HG02943 (cell line): ENCODE results near the gene KCTD17.

Experiments
- ATAC-seq: cut with Tn5 transposase; IDR thresholded peaks from one replicate; pipeline ENCODE4 v1.9.1; 2021; ENCODE audit warnings: mild to moderate bottlenecking, low read depth, moderate library complexity; ENCODE audit not compliant: unreplicated experiment

The KCTD17 gene

DNA sequence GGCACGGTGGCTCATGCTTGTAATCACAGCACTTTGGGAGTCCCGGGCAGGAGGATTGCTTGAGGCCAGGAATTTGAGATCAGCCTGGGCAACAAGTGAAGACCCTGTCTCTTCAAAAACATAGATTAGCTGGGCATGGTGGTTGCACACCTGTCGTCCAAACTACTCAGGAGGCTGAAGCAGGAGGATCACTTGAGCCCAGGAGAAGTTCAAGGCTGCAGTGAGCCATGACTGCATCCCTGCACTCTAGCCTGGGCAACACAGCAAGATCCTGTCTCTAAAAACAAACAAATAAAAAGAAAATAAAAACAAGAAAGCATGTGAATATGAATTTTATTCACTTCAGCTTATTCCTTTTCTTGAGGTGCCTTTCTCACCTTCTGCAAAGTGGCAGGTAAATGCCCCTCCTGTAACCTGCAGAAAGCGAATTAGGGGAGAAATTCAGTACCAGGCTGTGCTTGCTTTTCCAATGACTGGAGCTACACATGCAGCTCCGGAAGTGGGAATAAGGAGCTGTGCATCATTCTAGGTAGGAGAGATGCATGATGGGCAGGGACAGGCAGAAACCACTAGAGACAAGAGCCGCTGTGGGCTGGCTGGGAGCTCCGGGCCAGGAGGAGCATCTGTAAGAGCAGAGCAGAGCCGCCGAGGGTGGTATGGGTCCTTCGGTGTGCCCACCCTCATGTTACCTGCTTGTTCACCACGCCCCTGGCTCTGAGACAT is 14.7 kb upstream of the KCTD17 start:
- no peak for ATAC-seq

GRCh38 chr22:37037669-37038068 is 13.9 kb upstream of the KCTD17 start:
- ATAC-seq = no peak

DNA sequence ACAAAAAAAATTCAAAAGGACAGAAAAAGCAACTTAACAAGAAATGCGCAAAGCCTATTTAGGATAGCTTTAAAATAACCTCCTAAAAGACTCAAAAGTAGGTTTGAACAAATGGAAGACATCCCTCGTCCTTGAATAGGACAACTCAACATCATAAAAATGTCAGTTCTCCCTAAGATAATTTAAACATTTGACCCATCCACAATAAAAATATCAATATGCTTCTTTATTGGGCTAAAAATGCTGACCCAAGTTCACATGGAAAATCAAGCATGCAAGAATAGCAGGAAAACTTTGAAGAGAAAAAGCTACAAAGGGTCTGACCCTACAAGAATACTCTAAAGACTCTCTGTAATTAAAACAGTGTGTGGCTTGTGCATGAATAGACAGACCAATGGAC is 12.1 kb upstream of the KCTD17 start:
- ATAC-seq = no peak

DNA sequence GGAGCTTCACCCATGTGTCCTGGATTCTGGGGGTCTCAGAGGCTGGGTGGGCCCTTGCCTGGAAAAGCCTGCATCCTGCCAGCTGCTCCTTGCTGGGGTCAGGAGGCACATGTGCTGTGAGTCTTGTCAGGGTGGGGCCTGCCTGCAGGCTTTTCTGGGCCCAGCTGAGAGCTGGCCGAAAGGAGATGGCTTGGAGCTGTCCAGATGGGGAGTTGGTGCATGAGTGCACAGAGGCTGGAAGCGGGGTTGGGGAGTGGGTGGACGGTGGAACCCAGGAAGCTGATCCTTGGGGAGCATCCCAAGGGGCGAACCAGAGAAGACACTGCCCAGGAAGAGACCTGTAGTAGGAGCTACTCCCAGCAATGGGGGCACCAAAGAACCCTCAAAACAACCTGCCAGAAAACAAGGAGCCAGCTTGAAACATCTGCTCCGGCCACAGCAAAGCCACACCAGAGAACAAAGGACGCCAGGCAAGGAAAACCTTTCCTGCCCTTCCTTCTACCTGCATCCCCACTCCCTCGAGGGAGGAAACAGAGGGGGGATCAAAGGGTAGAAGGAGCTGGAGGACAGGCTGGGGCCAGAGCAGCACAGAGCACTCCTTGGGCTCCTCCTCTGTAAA is 8.2 kb upstream of the KCTD17 start:
- ATAC-seq = no peak

- no peak for ATAC-seq
Observed at GRCh38 chr22:37043828-37044538, 7.6 kb upstream of the KCTD17 start.

DNA sequence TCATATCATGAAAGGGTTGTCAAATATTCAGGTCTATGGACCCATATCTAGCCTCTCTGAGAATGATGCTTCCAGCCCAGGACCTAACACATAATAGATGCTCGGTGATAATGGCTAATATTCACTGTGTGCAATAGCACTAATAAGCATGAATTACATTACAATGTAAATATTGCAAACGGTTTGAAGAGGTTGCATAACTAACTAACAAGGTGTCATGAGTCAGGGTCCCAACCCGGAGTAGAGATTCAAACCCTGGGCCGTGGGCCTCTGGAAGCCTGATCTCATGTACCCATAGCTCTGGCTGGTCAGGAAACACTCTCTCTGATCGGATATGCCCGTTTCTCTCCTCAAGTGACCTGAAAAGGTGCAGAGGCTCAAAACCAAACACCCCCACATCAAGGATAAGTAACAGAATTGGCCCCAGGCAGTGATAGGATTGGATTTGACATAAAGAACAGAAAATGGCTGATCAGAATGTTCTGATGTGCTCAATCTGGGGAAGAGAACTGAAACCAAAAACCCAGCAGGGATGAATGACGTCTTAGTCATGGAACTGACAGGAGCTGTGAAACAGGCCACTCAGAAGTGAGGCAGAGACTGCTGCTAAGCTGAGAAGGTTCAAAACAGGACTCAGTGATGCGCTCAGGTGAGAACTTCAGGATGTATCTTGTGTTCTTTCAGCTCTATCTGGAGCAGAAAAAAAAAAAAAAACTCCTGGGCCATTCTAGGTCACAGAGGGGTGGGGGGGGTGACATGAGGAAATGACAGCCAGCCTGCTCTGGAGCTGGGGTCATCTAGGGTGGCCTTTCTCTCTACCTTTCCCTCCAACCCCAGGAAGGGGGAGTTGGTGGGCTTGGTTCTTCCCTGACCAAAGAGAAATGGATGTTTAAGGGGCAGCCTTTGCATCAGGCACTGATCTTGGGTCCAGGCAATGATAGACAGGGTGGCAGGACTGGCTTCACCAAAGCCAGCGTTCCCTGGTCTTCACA is 6.6 kb upstream of the KCTD17 start:
- ATAC-seq = no peak

DNA sequence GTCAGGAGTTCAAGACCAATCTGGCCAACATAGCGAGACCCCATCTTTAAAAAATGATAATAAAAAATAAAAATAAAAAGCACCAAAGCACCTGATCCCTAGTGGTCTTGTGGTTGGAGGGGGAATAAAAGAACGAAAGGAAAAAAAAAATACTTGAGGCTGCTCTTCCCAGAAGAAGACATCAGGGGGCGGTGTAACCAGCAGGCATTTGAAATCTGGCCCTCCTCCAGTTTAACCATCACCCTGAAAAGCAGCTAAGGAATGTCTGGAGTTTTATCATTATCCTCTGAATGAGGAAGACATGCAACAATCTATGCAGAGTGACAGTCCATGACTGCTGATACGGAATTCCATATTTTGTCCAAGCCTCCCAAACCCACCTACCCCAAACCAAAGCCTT is 5.6 kb upstream of the KCTD17 start:
- no peak for ATAC-seq

- no peak for ATAC-seq
Observed at GRCh38 chr22:37046589-37046988, 5.0 kb upstream of the KCTD17 start.

DNA sequence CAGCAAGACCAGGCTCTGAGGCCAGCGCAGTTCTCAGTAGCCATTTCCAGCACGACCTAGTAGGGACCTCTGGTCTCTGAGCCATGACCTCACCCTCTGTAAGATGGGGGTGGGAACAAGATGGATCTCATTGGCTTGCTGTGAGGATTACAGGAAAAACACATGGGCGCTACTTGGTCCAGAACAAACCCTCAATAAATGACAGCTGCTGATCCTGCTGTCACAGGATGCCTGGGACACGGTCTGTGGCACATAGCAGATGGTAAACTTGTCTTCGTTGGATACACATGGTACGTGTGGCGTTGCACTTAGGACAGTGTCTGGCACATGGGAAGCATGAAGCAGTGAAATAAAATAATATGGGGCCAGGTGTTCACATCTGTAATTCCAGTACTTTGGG is 4.5 kb upstream of the KCTD17 start:
- ATAC-seq = no peak

DNA sequence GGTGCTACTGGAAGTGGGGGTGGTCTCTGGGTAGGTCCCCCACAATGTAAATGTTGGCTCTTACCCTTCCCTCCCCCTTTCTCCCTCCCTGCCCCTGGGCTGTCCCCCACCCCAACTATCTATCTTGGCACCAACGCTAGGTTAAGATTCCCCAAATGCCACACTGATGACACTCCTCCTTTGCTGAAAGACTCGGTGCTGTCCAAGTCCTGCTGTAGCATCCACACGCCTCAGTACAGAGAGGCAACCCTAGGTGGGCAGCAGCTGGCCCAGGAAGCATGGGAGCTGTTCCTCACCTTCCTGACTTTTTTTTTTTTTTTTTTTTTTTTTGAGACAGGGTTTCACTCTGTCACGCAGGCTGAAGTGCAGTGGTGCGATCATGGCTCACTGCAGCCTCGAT is 3.4 kb upstream of the KCTD17 start:
- no peak for ATAC-seq

DNA sequence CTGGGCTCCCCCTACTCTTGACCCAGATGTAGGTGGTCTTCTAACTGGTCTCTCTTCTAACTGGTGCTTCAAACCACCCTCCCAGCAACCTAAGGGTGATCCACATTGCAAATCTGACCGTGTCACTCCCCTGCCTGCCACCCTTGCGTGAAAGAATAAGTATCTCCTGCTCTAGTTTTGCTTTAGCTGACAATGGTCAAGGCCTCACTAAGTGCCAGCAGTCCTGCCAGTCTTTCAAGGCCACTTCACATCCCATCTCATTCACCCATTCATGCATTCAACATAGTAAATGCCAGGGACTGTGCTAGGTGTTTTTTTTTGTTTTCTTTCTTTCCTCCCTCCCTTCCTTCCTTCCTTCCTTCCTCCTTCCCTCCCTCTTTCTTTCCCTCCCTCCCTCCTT is 2.3 kb upstream of the KCTD17 start:
- ATAC-seq = no peak

GRCh38 chr22:37050913-37051312 is 629 bp upstream of the KCTD17 start:
- no peak for ATAC-seq

DNA sequence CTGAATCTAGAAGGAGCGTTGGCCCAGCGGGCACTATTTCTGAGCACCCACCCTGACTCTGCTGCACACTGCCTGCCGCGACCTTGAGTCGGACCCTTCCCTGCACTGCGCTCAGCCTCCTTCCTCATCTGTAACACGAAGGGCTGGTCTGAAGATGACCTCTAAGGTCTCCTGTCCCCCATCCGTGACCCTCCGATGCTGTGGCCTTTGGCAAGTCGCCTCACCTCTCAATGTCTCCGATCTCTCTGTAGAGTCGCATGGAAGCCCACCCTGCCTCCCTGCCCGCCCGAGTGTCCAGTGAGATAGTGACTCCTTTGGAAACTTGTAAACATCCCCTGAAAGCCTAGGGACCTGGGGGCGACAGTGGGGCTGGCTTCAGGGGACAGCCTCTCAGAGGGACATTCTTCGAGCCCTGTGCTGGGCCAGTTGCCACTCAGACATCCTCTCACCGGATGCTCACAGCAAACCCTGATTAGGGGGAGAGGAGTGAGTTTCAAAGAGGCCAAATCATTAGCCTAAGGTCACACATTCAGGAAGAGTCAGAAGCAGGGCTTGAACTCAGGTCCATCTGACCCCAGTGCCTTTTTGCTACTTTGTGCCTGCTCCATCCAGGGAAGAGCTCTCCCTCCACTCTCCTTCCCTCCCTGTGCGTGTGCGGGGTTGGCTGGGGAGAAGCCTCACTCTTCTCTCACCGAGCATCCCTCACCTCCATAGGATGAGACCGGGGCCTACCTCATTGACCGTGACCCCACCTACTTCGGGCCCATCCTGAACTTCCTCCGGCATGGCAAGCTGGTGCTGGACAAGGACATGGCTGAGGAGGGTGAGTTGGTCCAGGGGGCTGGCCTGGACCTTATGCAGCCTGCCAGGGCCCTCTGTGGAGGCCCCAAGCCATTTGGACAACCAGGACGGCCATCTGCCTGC is 1.1 kb downstream of the KCTD17 start:
- no peak for ATAC-seq

GRCh38 chr22:37053310-37054055 is 1.9 kb downstream of the KCTD17 start:
- no peak for ATAC-seq

GRCh38 chr22:37054056-37054395 is 2.5 kb downstream of the KCTD17 start:
- no peak for ATAC-seq

- ATAC-seq = no peak
Observed at GRCh38 chr22:37054600-37055365, 3.2 kb downstream of the KCTD17 start.

GRCh38 chr22:37056246-37056645 is 4.7 kb downstream of the KCTD17 start:
- ATAC-seq = no peak

DNA sequence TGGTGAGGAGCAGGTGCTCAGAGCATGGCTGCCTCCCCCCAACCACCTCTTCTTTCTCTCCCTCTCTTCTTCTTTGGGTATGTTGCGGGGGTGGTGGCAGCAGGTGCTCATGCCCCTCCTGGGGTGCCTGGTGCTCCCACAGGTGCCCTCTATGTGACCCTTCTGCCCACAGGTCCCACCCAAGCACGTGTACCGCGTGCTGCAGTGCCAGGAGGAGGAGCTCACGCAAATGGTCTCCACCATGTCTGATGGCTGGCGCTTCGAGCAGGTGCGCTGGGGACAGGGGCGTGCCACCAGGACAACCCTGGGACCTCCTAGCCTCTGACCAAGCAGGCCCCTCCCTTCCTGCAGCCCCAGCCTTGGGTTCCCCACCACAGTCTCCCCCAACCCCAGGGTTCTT is 5.7 kb downstream of the KCTD17 start:
- no peak for ATAC-seq
